GM19463 (cell line): Measurements from ENCODE around the gene MACROD2.

ENCODE experiments used
- ATAC-seq: cut with Tn5 transposase; IDR thresholded peaks from one replicate; pipeline ENCODE4 v1.9.1; 2021; ENCODE audit warnings: mild to moderate bottlenecking, moderate library complexity; ENCODE audit not compliant: unreplicated experiment

MACROD2 gene

DNA sequence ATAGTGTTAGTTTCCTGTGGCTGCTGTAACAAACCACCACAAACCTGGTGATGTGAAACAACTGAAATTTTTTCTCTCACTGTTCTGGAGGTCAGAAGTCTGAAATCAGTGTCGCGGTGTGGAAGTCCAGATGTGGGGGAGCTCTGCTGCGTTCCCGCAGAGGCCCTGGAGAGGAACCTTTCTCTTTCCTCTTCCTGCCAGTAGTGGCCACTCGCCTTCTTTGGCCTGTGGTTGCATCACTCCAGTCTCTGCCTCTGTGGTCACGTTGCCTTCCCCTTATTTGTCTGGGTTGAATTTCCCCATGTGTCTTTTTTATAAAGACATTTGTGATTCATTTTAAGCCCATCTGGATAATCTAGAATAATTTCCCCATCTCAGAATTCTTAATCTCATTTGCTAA lies 637.6 kb downstream of the MACROD2 start:
- no peak for ATAC-seq

DNA sequence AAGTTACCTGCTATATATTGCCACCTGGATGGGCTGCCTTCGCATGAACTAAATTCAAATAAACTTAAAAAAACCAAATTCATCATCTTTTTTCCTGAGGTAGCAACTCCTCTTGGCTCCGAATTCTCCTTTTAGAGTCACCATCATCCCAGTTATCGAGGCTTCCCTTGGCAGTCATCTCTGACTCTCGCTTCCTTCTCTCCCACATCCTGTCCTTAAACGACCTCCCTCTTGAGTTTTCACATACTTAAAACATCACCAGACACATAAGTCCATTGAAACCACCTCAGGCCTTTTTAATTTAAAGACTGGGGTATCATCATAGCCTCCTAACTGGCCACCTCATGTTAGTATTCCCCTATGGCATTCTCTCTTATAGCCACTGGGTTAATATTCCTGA lies 638.2 kb downstream of the MACROD2 start:
- no peak for ATAC-seq

DNA sequence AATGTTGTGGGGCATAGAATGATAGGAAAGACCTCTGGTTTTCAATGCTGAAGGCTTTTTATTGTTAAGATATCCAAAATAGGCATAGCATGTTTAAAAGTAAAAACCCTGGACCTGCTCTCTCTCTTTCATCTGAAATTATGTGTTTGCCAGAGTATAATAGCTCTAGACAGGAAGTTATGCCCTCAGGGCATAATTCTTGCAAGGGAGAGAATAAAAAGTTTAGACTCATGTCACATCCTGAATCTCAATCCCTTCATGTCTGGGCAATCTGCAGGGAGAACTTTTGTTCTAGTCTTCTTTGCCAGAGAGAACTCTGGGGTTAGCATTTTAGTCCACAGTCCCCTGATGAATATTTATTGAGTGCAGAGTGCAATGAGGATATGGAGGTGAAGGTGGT lies 639.3 kb downstream of the MACROD2 start:
- ATAC-seq = no peak

DNA sequence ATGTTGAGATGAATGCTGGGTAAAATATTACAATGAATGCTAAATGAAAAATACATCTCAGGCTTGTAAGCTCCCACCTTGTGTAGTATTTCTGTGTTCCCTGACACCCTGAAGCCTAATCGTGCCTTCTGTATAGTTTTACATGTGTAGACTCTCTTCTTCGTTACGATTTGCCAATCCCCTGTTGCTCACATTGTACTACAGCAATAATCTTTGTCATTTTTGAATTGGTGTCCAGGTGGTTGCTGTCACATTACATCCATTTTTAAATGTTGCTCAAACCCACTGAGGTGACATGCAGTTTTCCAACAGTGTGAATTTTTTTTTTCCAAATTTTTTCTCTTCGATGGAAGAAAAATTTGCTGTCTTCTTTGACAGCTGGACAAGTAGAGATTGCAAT lies 642.1 kb downstream of the MACROD2 start:
- ATAC-seq = no peak

DNA sequence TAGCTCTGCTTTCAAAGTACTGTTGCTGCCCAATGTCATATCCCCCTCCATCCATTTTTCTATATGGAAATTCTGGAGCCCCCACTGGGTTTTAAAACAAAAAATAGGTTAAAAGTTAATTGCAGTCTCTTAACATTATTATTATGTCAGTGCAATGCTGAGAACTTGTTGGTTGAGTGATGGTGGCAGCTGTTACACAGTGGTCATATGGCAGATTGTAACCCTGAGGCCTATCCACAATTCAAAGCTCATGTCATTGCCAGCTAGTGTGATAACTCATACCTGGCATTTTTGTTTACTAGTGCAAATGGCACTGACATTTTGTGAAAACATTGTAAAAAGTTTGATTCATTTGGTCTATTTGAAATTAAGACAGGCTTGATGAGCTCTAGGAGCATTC lies 647.8 kb downstream of the MACROD2 start:
- no peak for ATAC-seq

DNA sequence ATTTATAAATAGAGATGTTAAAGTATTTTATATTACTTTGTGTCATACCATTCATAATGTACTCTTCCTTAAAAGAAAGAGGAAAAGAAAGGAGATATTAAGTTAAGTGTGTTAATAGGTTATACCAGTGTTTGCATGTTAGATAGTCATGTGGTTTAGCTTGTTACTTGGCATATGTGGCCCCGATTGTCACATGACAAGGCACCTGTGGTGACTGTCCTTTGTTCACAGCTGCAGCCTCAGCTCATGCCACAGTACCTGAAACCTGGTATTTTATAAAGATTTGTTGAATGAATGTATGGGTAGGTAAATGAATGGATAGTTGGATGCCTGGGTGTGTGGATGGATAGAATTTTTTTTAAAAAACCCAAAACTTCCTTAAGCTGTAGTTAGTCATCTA lies 648.2 kb downstream of the MACROD2 start:
- ATAC-seq = no peak

DNA sequence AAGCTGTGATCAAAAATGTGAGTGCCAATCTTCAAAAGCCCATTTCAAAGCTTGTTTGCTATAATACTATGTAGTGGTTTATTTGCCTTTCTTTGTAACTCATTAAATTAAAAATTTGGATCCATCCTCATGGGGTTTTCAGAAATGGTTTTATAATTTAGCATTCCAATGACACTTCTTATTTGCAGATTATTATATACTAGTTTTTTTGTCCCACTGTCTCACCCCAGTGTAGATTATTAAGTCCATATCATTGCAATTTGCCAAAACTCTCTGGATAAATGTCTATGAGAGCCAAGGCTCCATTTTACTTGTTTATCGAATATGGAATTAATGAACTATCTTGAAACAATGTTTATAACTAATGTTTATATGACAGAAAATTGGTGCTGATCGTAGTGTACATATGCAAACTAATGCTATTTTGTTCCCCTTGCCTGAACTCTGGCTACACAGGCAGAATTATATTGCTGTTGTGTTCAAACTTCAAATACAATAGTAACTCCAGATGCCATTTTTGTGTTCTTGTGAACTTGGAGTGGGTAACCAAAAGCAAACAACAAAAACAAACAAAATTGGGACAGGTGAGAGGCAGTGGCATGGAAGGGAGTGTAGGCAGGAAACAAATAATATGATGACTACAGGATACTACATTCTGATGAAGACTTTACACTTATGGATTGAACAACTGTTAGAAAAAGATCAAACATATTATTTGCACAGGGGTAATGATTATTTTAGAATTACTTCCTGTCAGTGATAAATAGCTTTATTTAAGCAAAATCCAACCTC lies 649.2 kb downstream of the MACROD2 start:
- no peak for ATAC-seq

DNA sequence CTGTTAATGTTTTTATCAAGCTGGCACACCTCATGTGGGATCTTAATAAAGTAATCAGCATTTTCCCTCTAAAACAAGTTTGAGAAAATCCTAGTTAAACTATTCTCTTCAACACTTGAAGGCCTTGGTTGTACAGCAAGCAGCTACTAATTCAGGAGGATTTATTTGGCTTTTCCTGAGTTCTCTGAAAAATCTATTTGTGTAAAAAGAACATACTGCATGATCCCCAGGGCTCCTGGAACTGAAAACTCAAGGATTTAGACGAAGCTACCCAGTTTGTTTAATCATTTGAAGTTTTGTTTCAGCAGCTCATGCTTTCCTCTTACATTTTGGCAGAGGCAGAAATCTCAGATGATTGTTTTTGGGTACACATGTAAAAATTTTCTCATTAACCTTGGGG lies 651.7 kb downstream of the MACROD2 start:
- no peak for ATAC-seq

DNA sequence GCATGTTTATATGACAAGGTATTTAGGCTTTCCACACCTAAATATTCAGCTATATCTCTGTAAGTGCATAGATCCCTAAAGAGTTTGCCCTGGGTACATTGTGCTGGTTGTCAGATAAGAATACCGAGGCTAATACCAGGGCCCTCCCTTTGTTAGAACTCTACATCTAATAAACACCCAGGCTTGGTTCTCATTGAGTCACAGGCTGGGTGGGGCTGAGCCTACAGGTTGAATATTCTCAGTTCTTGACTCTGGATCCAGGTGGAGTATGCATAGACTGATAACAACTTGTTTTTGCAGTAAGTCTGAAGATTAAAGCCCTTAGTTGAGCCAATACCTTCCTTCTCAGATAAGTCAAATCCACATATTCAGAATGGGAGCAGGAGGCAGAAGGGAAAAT lies 654.3 kb downstream of the MACROD2 start:
- ATAC-seq = no peak

DNA sequence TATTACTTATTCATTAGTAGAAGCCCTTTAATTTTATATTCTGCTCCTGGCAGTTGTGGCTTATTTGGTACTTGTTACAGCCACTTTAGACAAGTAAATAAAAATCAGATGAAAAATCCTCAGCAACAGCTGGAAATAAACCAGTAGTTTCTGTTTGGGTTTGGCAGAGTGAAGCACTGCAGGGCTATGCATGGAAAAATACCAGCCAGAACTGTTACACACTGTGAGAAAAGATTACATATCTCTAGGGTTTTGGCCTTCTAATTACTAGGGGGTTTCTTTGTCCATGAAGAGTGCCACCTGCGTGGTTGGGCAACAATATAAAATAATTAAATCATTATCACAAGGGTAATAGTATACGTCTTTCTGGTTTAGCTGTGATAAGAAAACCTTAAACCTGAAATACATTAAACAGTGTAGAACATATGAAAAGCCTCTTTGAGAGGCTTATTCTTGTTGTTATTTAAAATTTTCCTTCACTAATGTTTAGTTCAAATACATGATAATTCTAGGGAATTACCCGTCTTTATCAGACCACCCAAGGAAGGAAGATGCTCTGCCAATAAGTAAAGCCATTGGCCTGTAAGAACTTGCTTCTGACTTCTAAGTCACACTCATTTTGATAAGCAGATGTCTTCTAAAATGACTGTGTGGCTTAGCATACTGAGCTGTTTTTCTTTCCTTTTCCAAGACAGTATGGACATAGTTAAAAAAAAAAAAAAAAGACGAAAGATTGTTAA lies 662.1 kb downstream of the MACROD2 start:
- ATAC-seq = no peak

DNA sequence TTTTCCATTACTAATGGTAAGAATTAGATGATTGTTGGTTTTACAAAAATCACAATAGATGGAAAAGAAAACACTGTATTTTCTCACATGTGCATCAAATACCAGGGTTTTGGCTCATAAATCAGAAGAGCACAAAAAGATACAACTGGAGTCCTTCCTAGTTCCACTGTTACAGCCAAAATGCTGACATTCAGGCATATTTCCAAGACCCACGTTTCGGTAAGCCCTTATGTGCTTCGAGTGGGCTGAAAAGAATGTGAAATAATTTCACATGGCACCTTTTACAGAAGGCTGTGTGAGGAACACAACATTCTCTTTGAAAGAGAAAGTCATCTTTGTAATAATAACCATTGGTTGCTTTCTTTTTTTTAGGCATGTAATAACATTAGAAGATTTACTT lies 668.8 kb downstream of the MACROD2 start:
- no peak for ATAC-seq

DNA sequence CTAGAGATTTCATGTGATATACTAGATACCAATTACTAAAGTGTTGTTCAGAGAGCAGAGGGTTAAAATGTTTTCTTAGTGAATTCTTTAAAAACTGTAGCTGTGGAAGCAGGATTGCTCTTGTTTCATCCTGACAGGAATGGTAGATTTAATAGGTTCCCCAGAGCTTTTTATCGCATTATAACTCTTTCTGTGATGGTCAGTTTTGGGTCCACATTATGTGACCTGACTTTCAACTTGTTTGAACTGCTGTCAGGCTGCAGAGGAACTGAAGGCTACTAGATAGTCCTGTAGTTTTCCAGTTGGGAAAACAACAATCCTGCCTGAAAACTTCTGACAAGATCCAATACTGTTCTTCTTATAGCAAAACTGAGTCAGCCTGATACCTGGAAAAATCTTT lies 671.4 kb downstream of the MACROD2 start:
- ATAC-seq = no peak

DNA sequence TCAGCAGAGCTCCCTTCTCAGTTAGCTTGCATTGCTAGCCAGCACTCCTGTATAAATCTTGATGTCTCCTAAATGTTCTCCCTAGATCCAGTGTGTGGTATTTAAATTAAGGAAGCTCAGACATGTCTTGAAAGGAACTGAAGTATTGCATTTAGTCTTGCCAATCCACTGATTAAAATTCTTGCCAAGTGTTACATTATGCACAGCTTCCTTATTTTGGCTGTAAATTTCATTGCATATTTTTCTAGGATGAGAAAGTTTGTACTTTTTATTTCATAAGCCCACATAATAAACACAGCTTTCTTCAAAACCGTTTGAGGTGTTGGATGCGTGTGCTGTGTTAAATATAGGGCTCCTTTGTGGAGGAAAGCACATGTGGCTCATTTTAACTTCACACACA lies 671.9 kb downstream of the MACROD2 start:
- ATAC-seq = no peak

DNA sequence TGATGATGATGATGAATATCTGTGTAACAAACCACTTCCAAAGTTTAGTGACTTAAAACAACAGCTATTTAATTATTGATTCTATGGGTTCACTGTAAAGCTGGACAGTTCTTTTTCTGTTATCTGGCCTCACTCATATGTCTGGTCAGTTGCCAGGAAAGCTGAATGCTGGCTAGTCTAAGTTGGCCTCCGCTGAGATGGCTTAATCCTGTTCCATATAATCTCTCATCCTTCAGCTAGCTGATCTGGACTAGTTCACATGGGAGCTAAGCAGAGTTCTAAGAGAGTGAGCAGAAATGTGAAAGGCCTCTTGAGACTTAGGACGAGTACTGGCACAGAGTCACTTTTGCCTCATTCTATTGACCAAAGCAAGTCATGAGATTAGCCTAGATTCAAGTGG lies 676.8 kb downstream of the MACROD2 start:
- no peak for ATAC-seq

DNA sequence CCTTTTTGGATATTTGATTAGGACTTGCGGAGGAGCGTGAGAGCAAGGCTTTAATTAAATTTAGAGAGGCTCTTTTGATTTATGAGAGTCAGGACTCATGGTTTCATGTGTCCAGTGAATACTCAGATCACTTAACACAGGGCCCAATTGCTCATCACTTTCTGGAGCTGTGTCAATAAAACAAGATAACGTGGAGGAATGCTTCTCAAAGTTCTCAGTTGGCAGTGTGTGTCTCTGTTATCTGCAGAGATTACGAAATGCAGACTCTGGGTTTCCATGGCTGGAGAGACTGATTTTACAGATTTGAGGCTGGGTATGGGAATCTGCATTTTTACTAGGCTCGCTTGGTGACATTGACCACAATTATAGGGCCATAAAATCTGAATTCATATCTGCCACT lies 677.8 kb downstream of the MACROD2 start:
- ATAC-seq = no peak

DNA sequence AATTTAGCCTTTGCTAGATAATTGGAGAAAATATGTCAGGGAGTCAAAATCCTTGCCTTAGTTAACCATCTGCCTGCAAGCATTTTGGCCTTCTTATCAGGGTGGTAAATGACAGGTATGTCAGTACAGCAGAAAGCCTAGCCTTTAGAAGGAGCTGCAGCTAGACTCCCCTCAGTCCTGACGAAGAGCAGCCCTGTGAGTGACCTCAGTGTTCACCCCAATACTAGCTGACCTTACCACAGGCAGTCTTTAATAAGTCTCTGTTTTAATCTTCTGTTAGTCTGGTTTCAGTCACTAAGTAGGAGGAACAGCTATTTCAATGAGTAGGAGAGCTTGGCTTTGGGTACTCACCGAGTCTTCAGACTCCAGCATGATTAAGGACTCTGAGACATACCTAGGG lies 682.1 kb downstream of the MACROD2 start:
- no peak for ATAC-seq

DNA sequence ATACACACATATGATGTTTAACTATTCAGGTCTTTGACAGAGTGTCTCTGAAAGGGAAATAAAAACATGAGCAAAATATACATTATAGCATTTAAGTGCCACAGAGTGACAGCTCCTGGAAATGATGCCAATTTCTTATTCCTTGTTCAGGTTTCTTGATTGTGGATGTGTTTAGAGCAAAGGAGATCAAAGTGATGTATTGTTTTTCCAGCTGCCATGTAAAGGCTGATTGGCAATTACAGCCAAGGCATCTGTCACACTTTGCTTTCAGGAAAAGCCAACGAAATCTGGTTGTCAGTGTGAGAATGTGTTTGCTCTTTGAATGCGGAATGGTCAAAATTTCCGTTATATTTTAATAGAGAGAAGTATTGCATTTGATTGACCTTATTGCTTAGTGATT lies 689.9 kb downstream of the MACROD2 start:
- no peak for ATAC-seq

DNA sequence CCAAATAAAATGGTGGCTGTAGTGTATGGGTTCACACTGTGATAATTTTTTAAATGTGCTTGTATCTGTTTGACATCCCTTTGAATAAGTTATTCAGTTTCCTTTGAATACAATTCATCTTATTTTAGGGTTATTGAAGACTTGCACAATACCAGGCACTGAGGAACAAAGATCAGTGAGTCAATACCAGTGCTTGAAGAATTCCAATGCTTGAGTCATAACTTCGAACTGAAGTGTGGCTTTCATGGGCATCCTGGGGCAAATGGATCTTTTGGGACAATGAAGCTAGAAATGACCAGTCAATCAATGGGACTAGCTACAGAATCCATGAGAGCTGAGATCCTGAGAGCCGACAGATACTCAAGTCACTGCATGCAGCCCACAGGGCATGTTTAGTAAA lies 692.0 kb downstream of the MACROD2 start:
- no peak for ATAC-seq

DNA sequence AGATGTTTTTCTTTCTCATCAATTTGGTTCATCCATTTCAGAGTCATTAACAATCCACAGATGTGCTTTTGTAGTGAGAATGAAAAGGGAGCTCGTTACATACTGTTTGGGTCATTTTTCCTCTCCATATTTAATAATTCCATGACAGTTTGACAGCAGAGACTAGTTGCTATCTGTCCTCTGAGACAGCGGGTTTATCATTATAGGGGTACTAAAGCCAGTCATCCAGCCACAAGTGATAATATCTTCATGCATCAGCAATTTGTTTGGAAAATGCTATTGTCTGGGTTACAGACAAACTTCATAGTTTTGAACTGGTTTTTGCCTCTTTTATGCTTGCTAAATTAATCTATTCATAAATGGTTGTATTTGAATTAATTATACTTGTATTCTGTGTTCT lies 692.7 kb downstream of the MACROD2 start:
- no peak for ATAC-seq

DNA sequence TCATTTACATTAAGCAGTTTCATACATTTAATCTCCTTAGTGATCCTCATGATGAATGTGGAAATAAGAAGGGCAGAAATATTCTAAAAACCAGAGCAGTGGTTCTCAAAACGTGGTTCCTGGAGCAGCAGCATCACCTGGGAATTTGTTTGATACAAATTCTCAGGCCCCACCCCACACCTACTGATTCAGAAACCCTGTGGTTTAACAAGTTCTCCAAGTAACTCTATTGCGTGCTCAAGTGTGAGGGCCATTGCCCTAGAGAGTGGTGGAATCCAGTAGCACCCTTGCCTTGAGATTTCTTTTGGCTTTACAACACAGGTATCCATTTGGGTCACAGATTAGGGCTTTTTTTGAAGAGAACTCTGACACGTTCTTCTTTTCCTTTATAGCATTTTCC lies 696.7 kb downstream of the MACROD2 start:
- peak; percentile 84 for ATAC-seq

DNA sequence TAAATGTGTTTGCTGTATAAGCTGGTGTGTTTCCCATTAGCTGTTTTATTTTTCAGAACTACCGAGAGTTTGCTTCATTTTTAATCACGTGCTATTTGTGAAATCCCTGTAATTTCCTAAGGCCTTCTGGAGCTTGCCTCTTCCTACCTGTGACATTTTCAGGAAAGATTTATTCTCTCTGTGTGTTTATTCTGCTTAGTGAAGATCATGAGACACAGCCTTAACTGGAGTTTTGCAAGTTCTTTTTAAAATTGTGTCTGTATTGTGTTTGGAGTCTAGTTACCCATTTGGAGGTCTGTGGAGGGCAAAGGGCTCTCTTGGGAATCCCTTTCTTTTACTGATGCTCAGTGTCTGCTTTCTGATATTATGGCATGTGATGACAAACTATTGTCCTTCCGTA lies 701.2 kb downstream of the MACROD2 start:
- no peak for ATAC-seq

DNA sequence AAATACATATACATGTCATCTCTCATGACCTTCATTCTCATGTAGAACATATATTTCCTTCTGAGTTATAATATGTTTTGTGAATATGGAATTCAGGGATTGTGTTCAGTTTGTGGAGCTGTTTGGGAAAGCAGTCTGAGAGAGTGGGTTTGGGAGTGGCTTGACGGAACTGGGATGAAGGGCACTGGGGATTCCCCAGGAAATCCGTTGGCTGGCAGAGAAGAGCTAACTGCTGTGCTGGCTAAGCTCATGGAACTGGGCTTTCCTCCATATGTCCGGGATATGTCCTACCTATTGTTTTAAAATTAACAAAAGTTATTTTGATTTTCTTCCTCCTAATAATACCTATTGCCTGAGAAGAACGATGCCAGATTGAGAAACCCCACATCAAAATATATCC lies 701.6 kb downstream of the MACROD2 start:
- no peak for ATAC-seq

DNA sequence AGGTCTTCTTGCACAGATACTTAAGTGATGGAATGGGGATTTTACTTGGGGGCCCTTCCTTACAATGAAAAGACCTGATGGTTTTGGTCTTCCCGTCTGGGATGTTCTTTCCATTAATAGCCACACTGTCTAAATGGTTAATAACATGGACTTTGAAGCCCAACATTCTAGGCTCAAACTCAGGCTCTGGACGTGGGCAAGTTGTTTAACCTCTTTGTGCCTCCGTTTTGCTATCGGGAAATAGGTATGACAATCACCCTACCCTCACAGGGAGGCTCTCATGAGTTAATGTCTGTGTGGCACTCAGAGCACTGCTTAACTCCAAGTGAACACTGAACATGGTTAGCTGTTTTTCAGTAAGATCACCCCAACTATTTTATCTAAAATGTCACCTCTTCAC lies 702.8 kb downstream of the MACROD2 start:
- ATAC-seq = no peak
